Measurements from ENCODE around the gene HDAC9.

HDAC9 gene

GRCh38 chr7:18558910-18559309 is 63.4 kb downstream of the HDAC9 start:
- DNase-seq, result no peak

GRCh38 chr7:18559756-18560155 is 64.2 kb downstream of the HDAC9 start:
- DNase-seq, result no peak

- no peak for DNase-seq
Observed at GRCh38 chr7:18564779-18565178, 69.2 kb downstream of the HDAC9 start.

GRCh38 chr7:18565337-18565736 is 69.8 kb downstream of the HDAC9 start:
- no peak for DNase-seq

GRCh38 chr7:18566205-18566604 is 70.7 kb downstream of the HDAC9 start:
- DNase-seq, result no peak

- DNase-seq, result no peak
Observed at GRCh38 chr7:18566829-18567228, 71.3 kb downstream of the HDAC9 start.

GRCh38 chr7:18570441-18570840 is 74.9 kb downstream of the HDAC9 start:
- no peak for DNase-seq

- DNase-seq, result no peak
Observed at GRCh38 chr7:18570890-18571478, 75.4 kb downstream of the HDAC9 start.

- no peak for DNase-seq
Observed at GRCh38 chr7:18572154-18572553, 76.6 kb downstream of the HDAC9 start.

GRCh38 chr7:18572885-18573284 is 77.3 kb downstream of the HDAC9 start:
- no peak for DNase-seq

- no peak for DNase-seq
Observed at GRCh38 chr7:18573410-18574234, 78.1 kb downstream of the HDAC9 start.

GRCh38 chr7:18574235-18574540 is 78.6 kb downstream of the HDAC9 start:
- DNase-seq, result no peak

- DNase-seq, result no peak
Observed at GRCh38 chr7:18574676-18575075, 79.1 kb downstream of the HDAC9 start.

- DNase-seq, result no peak
Observed at GRCh38 chr7:18575622-18576572, 80.3 kb downstream of the HDAC9 start.

GRCh38 chr7:18577096-18577771 is 81.7 kb downstream of the HDAC9 start:
- no peak for DNase-seq

- no peak for DNase-seq
Observed at GRCh38 chr7:18579698-18580097, 84.1 kb downstream of the HDAC9 start.

GRCh38 chr7:18580950-18581349 is 85.4 kb downstream of the HDAC9 start:
- no peak for DNase-seq

GRCh38 chr7:18583305-18583704 is 87.8 kb downstream of the HDAC9 start:
- DNase-seq, result no peak

- DNase-seq, result no peak
Observed at GRCh38 chr7:18590241-18590640, 94.7 kb downstream of the HDAC9 start.

GRCh38 chr7:18590744-18591340 is 95.3 kb downstream of the HDAC9 start:
- no peak for DNase-seq

- no peak for DNase-seq
Observed at GRCh38 chr7:18593602-18594279, 98.2 kb downstream of the HDAC9 start.

- DNase-seq, result no peak
Observed at GRCh38 chr7:18597754-18598153, 102.2 kb downstream of the HDAC9 start.

All from stimulated activated CD4-positive, alpha-beta T cell treated with anti-CD3 and anti-CD28 coated beads, Interleukin-2, amount 100 ng/mL, for 24 hours (primary cell).